ENCODE data around the gene CEP55. TPM values are rescaled to one million over a fixed set of nuclear protein-coding genes. Genes with fewer than 3 reads are reported as not detected.
A peak's percentile ranks its signal among the peaks of the same experiment; 100 is the strongest.

The CEP55 gene
- total and polyA plus RNA-seq, 12 donors: 0.32 to 7.7 (median 1.2) TPM

DNA sequence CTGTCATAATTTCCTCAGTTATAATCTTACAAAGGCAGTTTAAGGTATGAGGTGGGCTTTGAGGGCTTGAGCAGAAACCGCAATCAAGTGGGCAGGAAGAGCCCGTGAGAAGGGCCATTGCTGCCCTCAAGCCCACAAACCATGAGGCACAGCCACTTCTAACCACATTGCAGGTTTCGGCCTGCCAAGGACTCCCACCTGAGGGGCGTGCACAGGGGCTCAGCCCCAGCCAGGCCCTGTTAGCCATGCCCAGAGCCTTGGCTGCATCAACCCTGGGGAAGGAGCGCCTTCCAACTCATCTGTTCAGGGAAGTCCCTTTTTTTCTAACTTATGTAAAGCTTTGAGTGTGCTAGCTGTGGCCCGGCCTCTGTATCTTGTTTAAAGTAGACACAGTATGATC, 64.1 kb downstream of the CEP55 start:
- no peak overlapping the region for H3K4me3 ChIP-seq
- no peaks in the 10 kb centered on the region for H3K27me3 ChIP-seq
- intact Hi-C loops (cut with DNase I): no loop called here
- no peaks in the 10 kb centered on the region for H3K9me3 ChIP-seq (replicated peaks in 1 of 3)
- H3K36me3 ChIP-seq (replicated peaks in 1 of 2): no peaks in the 10 kb centered on the region
- TF ChIP-seq POLR2A (IDR thresholded peaks at IDR 0.05): no peak
- TF ChIP-seq, protein P1, sequence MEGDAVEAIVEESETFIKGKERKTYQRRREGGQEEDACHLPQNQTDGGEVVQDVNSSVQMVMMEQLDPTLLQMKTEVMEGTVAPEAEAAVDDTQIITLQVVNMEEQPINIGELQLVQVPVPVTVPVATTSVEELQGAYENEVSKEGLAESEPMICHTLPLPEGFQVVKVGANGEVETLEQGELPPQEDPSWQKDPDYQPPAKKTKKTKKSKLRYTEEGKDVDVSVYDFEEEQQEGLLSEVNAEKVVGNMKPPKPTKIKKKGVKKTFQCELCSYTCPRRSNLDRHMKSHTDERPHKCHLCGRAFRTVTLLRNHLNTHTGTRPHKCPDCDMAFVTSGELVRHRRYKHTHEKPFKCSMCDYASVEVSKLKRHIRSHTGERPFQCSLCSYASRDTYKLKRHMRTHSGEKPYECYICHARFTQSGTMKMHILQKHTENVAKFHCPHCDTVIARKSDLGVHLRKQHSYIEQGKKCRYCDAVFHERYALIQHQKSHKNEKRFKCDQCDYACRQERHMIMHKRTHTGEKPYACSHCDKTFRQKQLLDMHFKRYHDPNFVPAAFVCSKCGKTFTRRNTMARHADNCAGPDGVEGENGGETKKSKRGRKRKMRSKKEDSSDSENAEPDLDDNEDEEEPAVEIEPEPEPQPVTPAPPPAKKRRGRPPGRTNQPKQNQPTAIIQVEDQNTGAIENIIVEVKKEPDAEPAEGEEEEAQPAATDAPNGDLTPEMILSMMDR (IDR thresholded peaks at IDR 0.05): no peak
- no peaks in the 10 kb centered on the region for H3K4me1 ChIP-seq (replicated peaks in 1 of 2)
- no peak for DNase-seq
- no peak overlapping the region for H3K27ac ChIP-seq
- WGBS, 4 donors: 87 to 96% (median 94%) methylated on average over 3 to 6 of the region's 6 CpGs

GRCh38 chr10:93565446-93565845, 69.0 kb downstream of the CEP55 start:
- Histone ChIP-seq H3K4me1 (replicated peaks in 1 of 2) (peaks cover 0 to 5% of the 10 kb centered on the region in 2 donors), H3K36me3 (replicated peaks in 1 of 2) (no peaks in the 10 kb centered on the region), H3K4me3 (no peak overlapping the region), H3K9me3 (replicated peaks in 1 of 3) (no peaks in the 10 kb centered on the region), H3K27ac (no peak overlapping the region), H3K27me3 (peaks cover 36% of the 10 kb centered on the region)
- intact Hi-C loops (cut with DNase I): no loop called here
- 25 to 60% (median 38%) methylated on average over 3 of the region's 3 CpGs for WGBS, 4 donors
- TF ChIP-seq, protein P1 (IDR thresholded peaks at IDR 0.05): no peak
- no peak for TF ChIP-seq POLR2A (IDR thresholded peaks at IDR 0.05)
- no peak for DNase-seq

- H3K9me3 ChIP-seq (replicated peaks in 1 of 3): no peaks in the 10 kb centered on the region
- WGBS, 4 donors: 0 to 2% (median 1%) methylated on average over 6 to 85 of the region's 85 CpGs
- intact Hi-C loops (cut with DNase I): no loop called here
- TF ChIP-seq POLR2A (IDR thresholded peaks at IDR 0.05): no peak
- TF ChIP-seq, protein P1 (IDR thresholded peaks at IDR 0.05): no peak
- H3K36me3 ChIP-seq (replicated peaks in 1 of 2): no peaks in the 10 kb centered on the region
- H3K27me3 ChIP-seq: peaks cover 36% of the 10 kb centered on the region
- peaks cover 0 to 5% of the 10 kb centered on the region in 2 donors for H3K4me1 ChIP-seq (replicated peaks in 1 of 2)
- DNase-seq: peak; percentile 22 to 57 (median 30)
- peak within 1 kb of the TSS in 1 of 4 donors; percentile 36 for H3K4me3 ChIP-seq
- peak within 1 kb of the TSS in 1 of 5 donors; percentile 30 for H3K27ac ChIP-seq
These were observed 70.2 kb downstream of the CEP55 start, which contains the start of gene FFAR4 for GRCh38 chr10:93566435-93567276. Gene FFAR4, plus strand, starts transcription at chr10:93566665. Its CDS starts 56 bp downstream, at chr10:93566721.

DNA sequence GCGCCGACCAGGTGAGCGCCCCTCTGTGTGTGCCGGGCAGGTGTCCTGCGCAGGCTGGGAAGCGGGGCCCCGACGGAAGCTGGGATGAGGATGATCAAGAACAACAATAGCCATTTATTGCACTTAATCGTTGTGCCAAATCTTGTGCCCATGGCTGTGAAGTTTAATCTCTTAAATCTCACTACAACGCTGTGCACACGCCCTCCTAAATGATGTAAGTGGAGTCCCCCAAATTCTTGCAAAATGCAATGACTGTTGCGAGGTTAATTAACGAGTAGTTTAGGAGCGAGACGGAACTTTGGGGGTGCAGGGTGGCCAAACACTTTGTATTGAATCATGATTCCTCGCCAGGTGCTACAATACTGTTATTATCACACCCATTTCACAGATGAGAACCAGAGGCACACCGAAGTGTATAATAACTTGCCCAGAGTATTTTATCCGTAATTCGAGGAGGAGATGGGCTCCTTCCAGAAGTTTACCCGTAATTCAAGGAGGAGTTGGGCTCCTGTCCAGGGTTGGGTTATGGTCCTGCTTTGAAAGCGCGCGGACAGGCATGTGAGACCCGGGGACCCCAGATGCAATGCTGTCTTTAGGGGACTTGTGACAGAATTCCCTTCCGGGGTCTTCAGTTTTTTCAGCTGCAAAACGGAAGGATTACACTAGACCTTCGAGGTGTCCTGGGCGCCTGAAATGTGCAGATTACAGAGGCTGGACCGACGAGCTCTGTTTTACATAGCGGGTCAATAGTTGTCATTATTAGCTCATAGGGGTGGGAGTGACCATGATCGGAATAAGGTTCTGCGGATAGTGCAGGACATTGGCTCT, 71.1 kb downstream of the CEP55 start:
- Histone ChIP-seq H3K27me3 (peaks cover 36% of the 10 kb centered on the region), H3K4me1 (replicated peaks in 1 of 2) (peaks cover 0 to 5% of the 10 kb centered on the region in 2 donors), H3K4me3 (peak overlapping the region in 1 of 4 donors; percentile 36), H3K36me3 (replicated peaks in 1 of 2) (no peaks in the 10 kb centered on the region), H3K9me3 (replicated peaks in 1 of 3) (no peaks in the 10 kb centered on the region), H3K27ac (no peak overlapping the region)
- intact Hi-C loops (cut with DNase I): no loop called here
- DNase-seq: no peak
- WGBS, 4 donors: 8 to 12% (median 11%) methylated on average over 14 to 33 of the region's 33 CpGs
- no peak for TF ChIP-seq POLR2A (IDR thresholded peaks at IDR 0.05)
- TF ChIP-seq, protein P1 (IDR thresholded peaks at IDR 0.05): no peak
